CD4-positive, alpha-beta T cell treated with Interleukin-17A for 4 hours (primary cell): Measurements from ENCODE around the gene TRDN.
"Not testable (repeated sequence)": the region's sequence is repeated elsewhere in the genome, so short reads cannot be mapped to it uniquely, and the experiment has no call there.

Experiments used
- DNase-seq: peaks from one replicate; pipeline ENCODE4 v3.0.0-alpha.2; 2020; ENCODE audit warnings: mixed read lengths

Gene TRDN

DNA sequence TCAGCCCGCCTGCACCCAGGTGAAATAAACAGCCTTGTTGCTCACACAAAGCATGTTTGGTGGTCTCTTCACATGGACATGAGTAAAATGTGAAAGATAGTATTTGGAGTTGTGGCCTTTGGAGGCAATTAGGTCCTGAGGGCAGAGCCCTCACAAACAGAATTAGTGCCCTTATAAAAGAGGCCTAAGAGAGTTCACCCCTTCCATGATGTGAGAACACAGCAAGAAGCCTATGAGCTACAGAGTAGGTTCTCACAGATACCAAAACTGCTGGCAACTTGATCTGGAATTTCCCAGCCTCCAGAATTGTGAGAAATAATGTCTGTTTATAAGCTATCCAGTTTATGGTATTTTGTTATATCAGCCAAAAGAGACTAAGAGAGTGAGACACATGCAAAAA, 74.5 kb downstream of the TRDN start:
- no peak for DNase-seq

DNA sequence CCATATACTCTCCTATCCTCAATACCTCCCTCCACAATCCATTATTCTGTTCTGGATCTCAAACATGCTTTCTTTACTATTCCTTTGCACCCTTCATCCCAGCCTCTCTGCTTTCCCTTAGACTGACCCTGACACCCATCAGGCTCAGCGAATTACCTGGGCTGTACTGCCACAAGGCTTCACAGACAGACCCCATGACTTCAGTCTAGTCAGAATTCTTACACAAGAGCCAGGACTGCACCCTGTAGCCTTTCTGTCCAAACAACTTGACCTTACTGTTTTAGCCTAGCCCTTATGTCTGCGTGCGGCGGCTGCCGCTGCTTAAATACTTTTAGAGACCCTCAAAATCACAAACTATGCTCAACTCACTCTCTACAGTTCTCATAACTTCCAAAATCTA, 76.9 kb downstream of the TRDN start:
- DNase-seq: not testable (repeated sequence)

DNA sequence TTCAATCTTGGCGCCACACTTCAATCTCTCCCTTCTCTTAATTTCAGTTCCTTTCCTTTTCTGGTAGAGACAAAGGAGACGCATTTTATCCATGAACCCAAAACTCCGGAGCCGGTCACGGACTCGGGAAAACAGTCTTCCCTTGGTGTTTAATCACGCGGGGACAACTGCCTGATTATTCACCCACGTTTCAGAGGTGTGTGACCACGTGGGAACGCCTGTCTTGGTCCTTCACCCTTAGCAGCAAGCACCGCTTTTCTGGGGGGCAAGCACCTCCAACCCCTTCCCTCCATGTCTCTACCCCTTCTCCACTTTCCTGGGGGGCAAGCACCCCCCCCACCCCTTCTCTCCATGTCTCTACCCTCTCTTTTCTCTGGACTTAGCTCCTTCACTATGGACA, 79.3 kb downstream of the TRDN start:
- DNase-seq: not testable (repeated sequence)

DNA sequence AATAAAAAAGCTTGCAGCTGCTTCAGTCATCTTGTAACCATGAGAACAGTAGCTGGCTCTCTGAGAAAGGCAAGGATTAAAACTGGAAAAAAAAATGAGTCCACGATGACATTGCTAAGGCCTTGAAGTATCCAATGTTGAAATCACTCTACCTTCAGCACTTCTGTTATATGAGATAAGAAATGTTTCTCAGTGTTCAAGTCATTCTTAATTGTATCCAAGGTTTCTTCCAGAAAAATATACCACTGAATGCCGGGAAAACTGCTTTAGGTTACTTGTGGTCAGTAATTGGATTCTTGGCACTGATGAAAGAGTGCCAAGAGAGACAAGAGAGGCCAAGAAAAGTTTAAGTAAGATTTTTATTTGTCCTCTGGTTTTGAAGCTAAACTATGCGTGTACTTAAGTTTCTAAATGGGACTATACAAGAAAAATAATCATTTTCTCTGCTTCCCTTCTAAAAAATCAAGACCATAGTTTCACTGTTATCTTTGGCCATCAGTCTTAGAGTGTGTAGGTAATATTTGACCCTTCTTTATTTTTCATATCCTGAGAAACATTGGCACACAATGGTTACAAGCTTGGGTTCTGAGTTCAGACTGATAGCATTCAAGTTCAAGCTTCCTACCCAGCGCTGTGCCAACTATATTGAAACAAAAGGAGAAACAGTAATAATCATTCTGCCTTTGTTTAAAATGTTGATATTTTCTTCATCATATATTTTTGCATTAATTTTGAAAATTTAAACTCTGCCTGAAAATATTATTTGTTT, 84.6 kb downstream of the TRDN start:
- DNase-seq: no peak

DNA sequence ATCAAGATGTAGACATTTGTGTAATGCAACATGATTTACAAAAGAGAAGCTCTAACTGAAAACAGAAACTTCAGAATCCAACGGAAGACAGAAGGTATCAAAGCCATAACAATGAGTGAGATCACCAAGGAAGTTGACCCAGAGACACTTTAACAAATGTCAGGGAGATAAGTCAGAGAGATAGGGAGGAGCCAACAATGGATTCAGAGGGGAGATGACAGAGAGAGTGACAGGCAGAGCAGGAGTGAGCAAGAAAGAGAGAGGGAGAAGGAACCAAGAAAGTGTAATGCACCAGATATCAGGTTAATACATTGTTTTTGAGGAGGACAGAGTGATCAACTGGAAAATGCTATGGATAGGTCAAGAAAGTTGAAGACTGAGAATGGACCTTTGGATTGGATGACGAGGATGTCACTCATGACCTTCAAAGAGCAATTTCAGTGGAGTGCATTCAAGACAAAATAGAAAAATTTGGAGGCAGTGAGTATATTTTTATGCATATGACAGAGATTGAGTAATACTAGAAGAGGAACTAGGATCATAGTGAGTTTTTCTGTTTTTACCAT, 86.6 kb downstream of the TRDN start:
- DNase-seq: no peak

DNA sequence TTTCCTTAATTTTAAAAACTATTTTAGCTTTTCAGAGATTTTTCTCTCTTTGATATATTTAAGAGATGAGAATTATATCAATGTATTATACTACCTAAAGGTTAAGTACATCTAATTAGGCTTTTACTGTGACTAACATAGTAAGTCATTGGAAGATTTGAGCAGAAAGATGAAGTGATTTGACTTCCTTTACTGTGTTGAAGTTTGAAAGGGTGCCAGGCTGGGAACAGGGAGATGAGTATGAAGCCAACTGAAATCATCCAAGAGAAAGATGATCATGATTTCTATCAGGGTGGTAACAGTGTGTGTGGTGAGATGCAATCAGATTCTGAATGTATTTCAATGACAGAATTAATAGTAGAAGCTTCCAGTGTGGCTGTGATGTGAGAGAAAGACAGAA, 87.3 kb downstream of the TRDN start:
- no peak for DNase-seq

DNA sequence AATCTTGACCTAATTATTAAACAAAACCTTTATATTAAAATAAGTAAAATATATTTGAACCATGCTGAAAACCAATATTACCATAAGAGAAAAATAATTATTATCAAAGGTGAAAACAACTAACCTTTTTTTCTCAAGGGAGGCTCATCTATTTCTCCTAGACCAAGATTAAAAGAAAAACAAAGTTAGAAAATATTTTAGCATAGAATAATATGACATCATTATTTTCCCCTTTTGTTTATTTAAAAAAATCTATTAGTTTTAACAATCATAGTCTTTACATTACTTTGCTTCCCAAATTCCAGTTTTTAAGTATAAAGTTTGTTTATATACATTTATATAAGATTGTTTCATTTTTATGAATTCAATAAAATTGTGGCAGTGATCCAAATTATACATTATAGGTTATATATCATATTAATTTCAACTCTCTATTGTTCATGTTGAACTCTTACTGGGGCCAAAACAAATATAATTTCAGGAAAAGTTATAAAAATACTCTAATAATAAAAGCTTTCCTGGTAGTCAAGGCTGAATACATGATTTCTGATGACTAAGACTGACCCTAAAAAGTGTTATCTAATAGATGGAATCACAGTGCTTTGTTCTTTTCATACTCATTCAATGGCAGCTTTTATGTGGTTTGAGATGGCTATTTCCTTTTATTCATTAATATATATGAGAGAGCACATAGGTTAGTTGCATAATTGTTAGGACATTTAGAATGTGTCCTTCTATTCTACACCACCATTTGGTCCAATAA, 89.4 kb downstream of the TRDN start:
- no peak for DNase-seq

DNA sequence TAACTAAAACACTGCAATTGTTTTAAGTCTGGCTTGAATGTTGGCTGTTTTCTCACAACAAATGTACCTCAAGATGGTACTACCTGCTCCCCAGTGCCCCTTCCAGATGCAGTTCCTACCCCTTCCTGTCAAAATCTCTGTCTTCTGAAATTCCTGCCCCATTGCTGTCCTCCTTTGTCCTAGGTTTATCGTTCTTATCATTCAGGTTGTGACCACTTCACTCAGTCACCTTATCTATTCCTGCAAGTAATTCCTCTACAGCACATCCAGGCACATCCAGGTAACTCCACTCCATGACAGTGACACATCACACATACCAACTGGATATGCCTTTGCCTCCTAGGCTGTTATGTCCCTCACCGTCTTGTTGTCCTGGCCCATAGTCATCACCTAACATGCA, 90.2 kb downstream of the TRDN start:
- DNase-seq: no peak

DNA sequence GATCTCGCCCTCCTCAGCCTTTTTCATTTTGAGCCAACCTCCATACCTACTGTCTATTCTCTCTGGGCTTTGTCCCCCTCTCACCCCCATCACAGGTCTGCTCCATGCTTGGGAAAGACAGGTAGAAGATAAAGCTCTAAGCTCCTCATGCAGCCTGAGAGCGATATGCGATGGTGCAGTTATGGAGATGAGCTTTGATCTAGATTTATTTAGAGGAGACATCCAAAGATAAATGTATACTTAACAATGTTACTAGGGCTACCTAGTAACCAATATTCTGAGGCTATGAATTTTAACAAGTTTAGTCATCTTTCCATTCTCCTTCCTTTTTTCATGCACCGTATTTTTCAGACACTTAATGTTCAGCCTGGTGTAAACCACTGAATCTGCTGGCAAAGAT, 95.3 kb downstream of the TRDN start:
- DNase-seq: no peak

DNA sequence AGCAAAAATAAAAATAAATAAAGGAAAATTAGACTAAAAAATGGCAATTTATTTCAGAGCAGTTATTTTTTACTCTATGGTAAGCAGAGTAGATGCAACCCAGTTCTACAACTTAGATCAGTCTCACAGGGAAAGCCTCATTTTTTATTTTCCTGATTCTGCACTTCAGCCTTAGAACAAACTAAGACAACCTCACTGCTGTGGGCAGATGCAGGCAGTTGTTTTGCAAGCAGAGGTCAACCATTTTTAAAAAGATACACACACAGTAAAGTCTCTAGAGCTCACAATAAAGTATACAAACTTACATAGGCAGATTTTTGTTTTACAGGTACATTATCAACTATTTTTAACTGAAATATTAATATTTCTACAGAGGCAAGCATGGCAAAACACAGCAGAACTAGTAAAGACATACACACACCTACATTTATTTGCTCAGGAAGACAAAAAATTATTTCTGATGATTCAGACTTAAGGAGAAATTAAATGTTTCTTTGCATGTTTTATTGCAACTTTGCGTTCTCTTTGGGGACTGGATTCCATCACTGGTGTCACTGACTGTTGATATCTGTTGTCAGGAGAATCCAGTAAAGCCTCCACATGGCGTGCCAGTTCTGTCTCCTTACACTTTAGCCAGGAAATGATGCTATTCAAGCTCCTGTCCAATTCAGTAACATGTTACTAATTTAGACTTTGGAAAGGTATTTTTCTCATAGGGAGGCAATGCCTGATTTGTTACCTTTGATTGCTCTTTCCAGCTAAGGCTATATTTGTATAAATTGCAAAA, 102.7 kb downstream of the TRDN start:
- DNase-seq: no peak

DNA sequence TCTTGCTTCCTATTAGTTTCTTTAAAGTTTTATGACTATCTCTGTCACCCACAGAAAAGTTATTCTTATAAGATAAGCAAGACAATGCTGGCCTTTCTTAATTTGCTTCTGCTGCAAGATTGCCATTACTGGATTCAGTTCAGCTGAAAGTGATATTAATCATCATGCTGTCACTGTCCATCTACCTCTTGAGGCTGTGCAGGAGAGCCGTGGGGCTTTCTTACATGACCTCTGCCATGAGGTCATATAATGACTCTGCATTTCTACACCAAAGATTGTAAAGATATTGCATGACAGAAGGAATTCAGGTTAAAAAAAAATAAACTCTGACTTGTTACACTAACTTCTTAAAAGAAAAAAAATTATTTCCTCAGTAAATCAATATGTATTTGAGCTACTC, 106.9 kb downstream of the TRDN start:
- DNase-seq: no peak

DNA sequence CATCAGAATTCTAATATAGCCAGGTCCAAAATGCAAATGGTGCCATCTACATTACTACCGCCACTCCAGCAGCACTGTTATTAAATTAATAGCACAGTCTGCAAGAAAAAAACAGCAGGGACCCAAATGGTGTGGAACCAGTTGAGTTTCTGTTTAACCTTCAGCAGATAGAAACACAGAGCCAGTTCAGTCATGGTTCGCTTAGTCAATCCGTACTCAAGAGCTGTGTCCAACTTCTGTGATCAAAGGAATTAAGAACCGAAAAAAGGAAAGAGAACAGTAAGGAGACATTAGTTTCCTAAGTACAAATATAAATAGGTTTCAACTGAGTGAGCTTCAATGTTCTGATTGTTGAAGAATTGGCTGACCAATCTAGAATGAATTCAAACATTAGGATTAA, 107.7 kb downstream of the TRDN start:
- no peak for DNase-seq

DNA sequence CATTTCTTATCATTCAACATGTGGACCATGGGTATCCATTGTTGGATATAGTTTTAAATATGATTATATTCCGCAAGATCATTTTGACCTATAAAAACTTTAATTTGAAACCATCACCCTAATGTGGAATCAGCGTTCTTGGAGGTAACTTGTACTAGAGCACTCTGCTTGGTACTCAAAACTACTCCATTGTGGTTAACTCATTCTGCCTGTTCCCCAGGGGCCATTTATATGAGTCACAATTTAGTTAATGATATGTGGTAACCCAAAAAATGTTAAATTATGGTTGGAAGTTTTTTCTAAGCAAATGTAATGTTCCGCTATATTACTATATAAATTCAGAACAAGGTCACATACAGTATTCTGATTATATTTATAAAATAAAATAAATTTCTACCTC, 109.3 kb downstream of the TRDN start:
- DNase-seq: no peak

DNA sequence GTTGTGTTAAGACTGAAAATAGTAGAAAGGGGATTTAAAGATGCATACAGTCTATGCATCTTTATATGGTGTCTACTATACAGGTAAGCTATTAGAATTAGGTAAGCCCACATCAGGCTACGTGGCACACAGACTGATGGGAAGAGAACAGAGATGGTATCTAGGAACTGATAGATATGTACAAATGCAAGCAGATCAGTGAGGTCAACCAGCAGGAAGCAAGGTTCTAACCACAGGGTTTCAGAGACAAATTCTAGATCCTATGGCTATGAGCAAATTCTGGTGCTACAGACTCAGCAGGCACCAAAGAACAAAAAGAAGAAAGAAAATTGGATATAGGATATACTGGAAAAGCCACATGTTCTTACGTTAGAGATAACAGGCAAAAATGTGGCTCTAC, 110.6 kb downstream of the TRDN start:
- DNase-seq: no peak

DNA sequence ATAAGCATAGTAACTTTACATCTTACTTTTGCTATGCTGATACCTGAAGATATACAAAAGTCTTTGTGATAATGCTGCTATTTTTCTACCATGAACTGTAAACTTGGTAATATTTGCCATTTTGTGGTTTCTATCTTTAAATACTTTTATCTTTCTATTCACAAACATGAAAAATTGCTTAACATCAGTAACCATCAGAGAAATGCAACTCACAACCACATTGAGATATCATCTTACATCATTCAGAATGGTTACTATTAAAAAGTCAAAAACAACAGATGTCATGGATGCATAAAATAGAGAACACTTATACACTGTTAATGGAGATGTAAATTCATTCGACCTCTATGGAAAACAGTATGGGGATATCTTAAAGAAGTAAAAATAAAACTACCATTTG, 112.0 kb downstream of the TRDN start:
- no peak for DNase-seq

DNA sequence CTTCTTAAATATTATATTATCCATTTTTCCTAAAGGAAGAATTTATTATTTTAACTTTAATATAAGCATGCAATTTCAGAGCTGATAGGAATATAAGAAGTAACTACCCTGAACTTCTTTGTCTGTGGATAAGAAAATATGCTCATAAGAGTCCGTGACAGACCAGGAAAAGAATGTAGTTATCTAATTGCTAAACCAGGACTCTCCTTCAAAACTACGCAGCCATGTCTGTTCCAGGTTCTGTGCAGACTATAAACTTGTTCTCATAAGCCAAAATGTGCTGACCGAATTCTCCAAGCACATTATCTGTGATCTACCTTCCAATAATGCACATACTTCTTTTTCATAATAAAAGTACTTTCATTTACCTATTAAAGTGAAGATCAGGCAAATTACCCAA, 116.5 kb downstream of the TRDN start:
- DNase-seq: no peak

DNA sequence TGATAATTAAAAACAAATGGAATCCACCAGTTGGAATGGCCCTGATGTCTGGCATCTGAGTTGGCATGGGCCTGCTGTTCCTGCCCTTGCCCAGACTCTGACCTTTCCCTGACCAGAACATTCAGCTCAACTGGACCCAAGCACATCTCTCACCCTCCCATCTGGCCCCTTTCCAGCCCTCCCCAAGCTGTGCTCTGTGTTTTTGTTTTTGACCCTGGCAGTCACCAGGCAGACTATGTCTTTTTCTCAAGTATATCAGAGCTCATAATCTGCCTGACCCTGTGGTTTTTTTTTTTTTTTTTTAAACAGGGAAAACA, 117.6 kb downstream of the TRDN start:
- no peak for DNase-seq

DNA sequence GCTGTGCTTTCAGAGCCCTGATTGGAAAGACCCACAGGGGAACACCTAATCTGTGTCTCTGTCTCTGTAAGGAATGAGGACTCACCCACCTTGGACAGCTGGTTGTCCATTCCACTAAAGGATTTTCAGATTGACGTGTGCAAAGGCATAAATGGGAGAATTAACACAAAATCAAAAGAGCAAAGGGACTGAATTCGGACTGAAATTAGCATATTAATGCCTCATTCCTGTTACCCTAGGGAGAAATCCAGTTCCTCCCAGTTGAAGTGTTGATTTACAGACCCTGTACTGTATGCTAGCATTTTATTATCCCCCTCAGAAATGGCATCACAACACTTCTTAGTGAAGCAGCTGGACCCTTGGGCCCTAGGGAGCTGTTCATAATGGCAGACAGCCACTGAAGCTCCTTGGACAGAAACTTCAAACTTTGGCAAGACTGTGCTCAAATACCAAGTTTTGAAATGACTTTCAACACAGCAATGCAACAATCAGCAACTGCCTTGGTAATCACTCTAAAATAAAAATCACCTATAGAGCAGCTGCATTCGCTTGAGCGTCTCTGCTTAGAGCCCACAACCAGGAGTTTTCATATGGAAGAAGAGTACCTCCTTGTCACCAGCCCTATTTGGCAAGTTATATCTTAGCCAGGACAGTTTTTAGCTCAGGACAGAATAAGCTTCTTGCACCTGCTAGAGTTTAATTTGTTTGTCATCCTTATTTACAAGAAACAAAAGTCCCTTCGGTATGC, 118.1 kb downstream of the TRDN start:
- no peak for DNase-seq

DNA sequence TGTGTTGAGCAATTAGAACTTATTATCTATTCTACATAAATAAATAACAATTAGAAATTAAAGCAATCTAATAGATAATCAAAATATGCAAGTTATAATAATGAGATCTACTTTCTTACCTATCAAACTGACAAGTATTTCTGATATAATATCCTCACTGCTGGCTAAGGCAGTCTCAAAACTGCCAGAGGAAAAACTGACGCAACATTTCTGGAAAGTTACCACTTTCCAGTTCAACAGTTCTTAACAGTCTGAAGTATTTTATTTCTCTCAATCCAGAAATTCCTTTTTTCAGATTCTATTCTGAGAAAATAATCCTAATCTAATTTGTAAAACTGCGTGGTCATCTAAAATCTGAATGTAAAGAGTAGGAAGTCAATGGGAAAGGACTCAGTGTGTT, 121.0 kb downstream of the TRDN start:
- no peak for DNase-seq

DNA sequence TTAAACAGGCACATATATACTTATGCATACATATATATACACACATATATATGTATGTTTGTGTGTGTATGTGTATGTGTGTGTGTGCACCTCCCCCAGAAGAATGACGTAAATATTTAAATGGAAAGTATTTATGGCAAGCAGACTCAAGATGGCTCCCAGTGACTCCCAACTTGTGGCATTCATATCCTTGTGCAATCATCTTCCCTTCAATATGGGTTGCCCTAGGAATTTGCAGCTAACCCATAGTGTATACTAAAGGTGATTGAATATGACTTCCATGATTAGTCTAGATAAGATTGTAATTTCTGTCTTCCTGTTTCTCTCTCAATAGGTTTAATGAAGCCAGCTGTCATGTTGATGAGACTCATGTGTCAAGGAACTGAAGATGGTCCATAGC, 127.6 kb downstream of the TRDN start:
- no peak for DNase-seq

DNA sequence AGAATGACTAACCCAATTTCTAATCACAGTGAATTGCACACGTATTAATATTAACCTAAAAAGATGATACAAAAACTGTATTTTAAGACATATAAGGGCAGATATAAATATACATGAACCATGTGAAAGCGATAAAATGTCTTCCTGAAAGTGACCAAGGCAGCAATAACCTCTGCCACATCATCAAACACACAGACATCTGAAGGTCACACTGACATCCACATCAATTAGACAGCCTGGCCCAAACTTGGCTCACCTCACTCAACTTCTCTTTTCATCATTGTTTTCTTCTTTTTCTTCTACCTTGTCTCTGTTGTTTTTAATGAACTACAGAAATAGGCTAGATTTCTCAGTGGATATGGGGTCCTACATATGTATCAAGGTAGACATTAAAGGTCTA, 128.5 kb downstream of the TRDN start:
- DNase-seq: no peak

DNA sequence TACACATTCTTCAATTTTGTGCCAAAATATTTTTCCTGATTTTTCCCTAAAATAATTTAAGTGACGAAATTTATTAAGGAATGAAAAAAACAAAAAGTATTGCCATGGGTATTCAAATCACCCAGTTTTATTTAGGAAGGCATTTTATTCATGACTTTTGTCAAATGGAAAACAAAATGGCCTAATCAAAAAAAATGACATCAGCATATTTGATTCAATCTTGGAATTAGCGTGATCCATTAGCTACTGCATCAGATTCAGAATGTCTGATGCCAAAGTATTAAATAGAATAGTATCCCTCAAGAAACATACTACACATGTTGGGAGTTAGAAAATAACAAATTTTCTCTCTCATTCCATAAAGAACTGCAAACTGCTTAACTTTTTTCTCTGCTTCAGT, 129.2 kb downstream of the TRDN start:
- DNase-seq: no peak

DNA sequence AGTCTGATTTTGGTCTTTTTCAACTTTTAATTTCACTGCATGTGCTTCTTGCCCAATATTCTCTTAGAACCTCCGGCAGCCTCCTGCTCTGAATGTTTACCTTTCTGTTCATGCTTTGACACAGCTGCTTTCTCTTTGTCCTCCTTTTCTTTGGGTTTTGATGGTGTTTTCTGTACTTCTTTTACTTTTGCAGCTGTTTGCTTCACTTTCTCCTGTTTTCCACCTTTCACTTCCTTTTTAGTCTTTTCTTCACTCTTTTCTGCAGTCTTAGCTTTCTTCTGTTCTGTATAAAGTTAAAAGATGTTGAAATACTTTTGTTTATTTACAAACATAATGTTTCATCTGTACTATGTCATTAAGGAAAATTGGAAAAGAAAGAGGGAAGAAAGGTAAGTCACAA, 133.1 kb downstream of the TRDN start:
- no peak for DNase-seq
